SU-DHL-6 (cell line): ENCODE results near the gene C14orf132.

Experiments
- H2AFZ ChIP-seq: fragments of 200-600 bp; sonication (generic); 2 replicates; pipeline ENCODE4 v1.6.1; 2014; ENCODE audit warnings: low read depth, mild to moderate bottlenecking, moderate library complexity, mixed read lengths, antibody characterized with exemption, low read length; ENCODE audit not compliant: severe bottlenecking
- H3F3A ChIP-seq: fragments of 200-600 bp; shearing (Covaris generic); 2 replicates; pipeline ENCODE4 v1.6.0; 2016; ENCODE audit warnings: antibody characterized with exemption, mild to moderate bottlenecking; ENCODE audit not compliant: insufficient read depth
- H3K27ac ChIP-seq: fragments of 200-600 bp; sonication (generic); 2 replicates; pipeline ENCODE4 v1.5.1; 2016; ENCODE audit warnings: low read depth, mild to moderate bottlenecking, low read length, moderate library complexity, mixed read lengths
- H3K27me3 ChIP-seq: fragments of 200-600 bp; sonication (generic), shearing (Covaris generic); 2 replicates; pipeline ENCODE4 v1.6.0; 2014; ENCODE audit warnings: mild to moderate bottlenecking, low read length
- H3K36me3 ChIP-seq: fragments of 200-600 bp; sonication (generic); 2 replicates; pipeline ENCODE4 v1.6.1; 2014; ENCODE audit warnings: mild to moderate bottlenecking, low read length, mixed read lengths
- H3K4me2 ChIP-seq: fragments of 300-600, 200-600 bp; shearing (Covaris generic), sonication (generic); 2 replicates; pipeline ENCODE4 v1.6.0; 2014; ENCODE audit warnings: low read length, low read depth, mild to moderate bottlenecking; ENCODE audit not compliant: poor library complexity, severe bottlenecking
- H3K4me3 ChIP-seq: fragments of 200-600 bp; sonication (generic); 2 replicates; pipeline ENCODE4 v1.5.1; 2014; ENCODE audit warnings: antibody characterized with exemption, low read length, mild to moderate bottlenecking, mixed read lengths; ENCODE audit not compliant: insufficient read depth, poor library complexity, severe bottlenecking
- H3K79me2 ChIP-seq: fragments of 200-600 bp; sonication (generic); 2 replicates; pipeline ENCODE4 v1.6.1; 2014; ENCODE audit warnings: mild to moderate bottlenecking, low read length, moderate library complexity; ENCODE audit not compliant: insufficient read depth
- H3K9ac ChIP-seq: fragments of 200-600 bp; sonication (generic); 2 replicates; pipeline ENCODE4 v1.7.0; 2014; ENCODE audit warnings: mild to moderate bottlenecking, low read length
- H3K9me2 ChIP-seq: fragments of 200-600 bp; sonication (generic); replicated peaks from 2 replicates; pipeline ENCODE4 v1.6.1; 2014; ENCODE audit warnings: low read length; ENCODE audit not compliant: insufficient read depth
- H3K9me3 ChIP-seq: fragments of 200-600 bp; sonication (generic); 2 replicates; pipeline ENCODE4 v1.6.1; 2014; ENCODE audit warnings: low read length, mixed read lengths; ENCODE audit not compliant: insufficient read depth
- H4K20me1 ChIP-seq: fragments of 200-600 bp; sonication (generic); 2 replicates; pipeline ENCODE4 v1.6.1; 2014; ENCODE audit warnings: low read depth, mild to moderate bottlenecking, antibody characterized with exemption, low read length, moderate library complexity, mixed read lengths
- EZH2phosphoT487 ChIP-seq: fragments of 200-600 bp; sonication (generic), shearing (Covaris generic); conservative IDR thresholded peaks from 2 replicates; pipeline ENCODE4 v1.6.1; 2018; ENCODE audit warnings: mild to moderate bottlenecking, antibody characterized with exemption, low read length, moderate library complexity, mixed read lengths
- TF ChIP-seq, protein P1 (sequence below): fragments of 200-600 bp; sonication (generic); IDR thresholded peaks from one replicate; pipeline ENCODE4 v1.5.1; 2017; ENCODE audit warnings: antibody characterized with exemption, mild to moderate bottlenecking, low read length, moderate library complexity; ENCODE audit not compliant: insufficient read depth, poor library complexity, severe bottlenecking

The C14orf132 gene

DNA sequence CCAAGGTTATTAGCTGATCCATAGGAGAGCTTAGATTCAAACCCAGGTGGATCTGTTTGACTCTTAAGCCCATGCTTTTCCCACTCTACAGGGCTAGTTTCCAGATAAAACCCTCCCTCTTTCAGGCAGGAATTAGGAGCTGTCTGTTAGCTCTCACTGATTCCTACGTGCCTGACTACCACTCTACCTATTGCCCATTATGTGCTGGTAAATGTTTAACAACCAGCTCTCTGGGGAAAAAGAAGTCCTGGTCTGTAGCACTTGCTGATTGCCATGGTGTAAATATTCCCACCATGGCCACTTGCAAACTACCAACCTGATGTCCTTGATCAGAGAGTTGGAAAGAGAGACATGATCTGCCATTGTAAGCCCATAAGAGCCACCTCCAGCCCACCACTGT, 100.0 kb downstream of the C14orf132 start:
- TF ChIP-seq EZH2phosphoT487 = no peak
- TF ChIP-seq, protein P1, sequence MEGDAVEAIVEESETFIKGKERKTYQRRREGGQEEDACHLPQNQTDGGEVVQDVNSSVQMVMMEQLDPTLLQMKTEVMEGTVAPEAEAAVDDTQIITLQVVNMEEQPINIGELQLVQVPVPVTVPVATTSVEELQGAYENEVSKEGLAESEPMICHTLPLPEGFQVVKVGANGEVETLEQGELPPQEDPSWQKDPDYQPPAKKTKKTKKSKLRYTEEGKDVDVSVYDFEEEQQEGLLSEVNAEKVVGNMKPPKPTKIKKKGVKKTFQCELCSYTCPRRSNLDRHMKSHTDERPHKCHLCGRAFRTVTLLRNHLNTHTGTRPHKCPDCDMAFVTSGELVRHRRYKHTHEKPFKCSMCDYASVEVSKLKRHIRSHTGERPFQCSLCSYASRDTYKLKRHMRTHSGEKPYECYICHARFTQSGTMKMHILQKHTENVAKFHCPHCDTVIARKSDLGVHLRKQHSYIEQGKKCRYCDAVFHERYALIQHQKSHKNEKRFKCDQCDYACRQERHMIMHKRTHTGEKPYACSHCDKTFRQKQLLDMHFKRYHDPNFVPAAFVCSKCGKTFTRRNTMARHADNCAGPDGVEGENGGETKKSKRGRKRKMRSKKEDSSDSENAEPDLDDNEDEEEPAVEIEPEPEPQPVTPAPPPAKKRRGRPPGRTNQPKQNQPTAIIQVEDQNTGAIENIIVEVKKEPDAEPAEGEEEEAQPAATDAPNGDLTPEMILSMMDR = no peak
- no peaks in the 10 kb centered on the region for H3K27me3 ChIP-seq
- H3K79me2 ChIP-seq = no peaks in the 10 kb centered on the region
- no peaks in the 10 kb centered on the region for H4K20me1 ChIP-seq
- H3K4me2 ChIP-seq = no peak overlapping the region
- H2AFZ ChIP-seq = no peak overlapping the region
- no peaks in the 10 kb centered on the region for H3F3A ChIP-seq
- H3K9me3 ChIP-seq = no peaks in the 10 kb centered on the region
- no peak overlapping the region for H3K9ac ChIP-seq
- H3K9me2 ChIP-seq = no peaks in the 10 kb centered on the region
- no peak overlapping the region for H3K4me3 ChIP-seq
- H3K36me3 ChIP-seq = no peaks in the 10 kb centered on the region
- H3K27ac ChIP-seq = no peak overlapping the region

- H3K9ac ChIP-seq = no peak overlapping the region
- no peak for TF ChIP-seq EZH2phosphoT487
- TF ChIP-seq, protein P1 = no peak
- no peak overlapping the region for H2AFZ ChIP-seq
- H3K9me2 ChIP-seq = no peaks in the 10 kb centered on the region
- no peak overlapping the region for H3K4me2 ChIP-seq
- H3K27me3 ChIP-seq = no peaks in the 10 kb centered on the region
- H3K36me3 ChIP-seq = no peaks in the 10 kb centered on the region
- H3F3A ChIP-seq = no peaks in the 10 kb centered on the region
- no peak overlapping the region for H3K27ac ChIP-seq
- H3K9me3 ChIP-seq = no peaks in the 10 kb centered on the region
- H3K4me3 ChIP-seq = no peak overlapping the region
- no peaks in the 10 kb centered on the region for H3K79me2 ChIP-seq
- H4K20me1 ChIP-seq = no peaks in the 10 kb centered on the region
Measured at GRCh38 chr14:96139879-96140278, 100.7 kb downstream of the C14orf132 start.

DNA sequence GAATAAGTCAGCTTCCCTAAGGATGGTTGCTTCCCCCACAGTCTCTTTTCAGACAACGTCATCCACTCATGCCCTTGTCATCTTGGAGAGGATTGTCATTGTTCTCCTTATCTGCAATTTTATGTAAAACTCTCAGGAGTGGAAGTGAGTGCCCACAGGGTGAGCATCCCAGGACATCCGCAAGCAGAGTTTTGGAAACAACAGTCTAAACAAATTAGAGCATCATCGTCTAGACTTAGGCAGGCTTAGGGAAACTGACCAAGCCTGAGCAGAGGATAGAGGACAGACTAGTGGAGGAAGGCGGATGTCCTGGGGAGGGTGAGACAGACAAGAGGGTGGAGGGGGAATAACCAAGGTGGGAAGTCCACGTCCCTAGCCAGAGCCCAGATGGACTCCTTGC, 101.8 kb downstream of the C14orf132 start:
- Histone ChIP-seq H3K27ac (no peak overlapping the region), H3K79me2 (no peaks in the 10 kb centered on the region), H3K9me3 (no peaks in the 10 kb centered on the region), H4K20me1 (no peaks in the 10 kb centered on the region), H3F3A (no peaks in the 10 kb centered on the region), H3K27me3 (no peaks in the 10 kb centered on the region), H3K36me3 (no peaks in the 10 kb centered on the region), H2AFZ (no peak overlapping the region), H3K4me2 (no peak overlapping the region), H3K9me2 (no peaks in the 10 kb centered on the region), H3K4me3 (no peak overlapping the region), H3K9ac (no peak overlapping the region)
- TF ChIP-seq, protein P1 = no peak
- TF ChIP-seq EZH2phosphoT487 = no peak
